ENCODE measurements around the gene CHST11.

The CHST11 gene

GRCh38 chr12:104456950-104457745 is 400 bp downstream of the CHST11 start:
- in situ Hi-C loops (cut with HindIII; ENCODE audit: low sequenced_read_pairs), result no loop called here
- TF ChIP-seq, protein P1, sequence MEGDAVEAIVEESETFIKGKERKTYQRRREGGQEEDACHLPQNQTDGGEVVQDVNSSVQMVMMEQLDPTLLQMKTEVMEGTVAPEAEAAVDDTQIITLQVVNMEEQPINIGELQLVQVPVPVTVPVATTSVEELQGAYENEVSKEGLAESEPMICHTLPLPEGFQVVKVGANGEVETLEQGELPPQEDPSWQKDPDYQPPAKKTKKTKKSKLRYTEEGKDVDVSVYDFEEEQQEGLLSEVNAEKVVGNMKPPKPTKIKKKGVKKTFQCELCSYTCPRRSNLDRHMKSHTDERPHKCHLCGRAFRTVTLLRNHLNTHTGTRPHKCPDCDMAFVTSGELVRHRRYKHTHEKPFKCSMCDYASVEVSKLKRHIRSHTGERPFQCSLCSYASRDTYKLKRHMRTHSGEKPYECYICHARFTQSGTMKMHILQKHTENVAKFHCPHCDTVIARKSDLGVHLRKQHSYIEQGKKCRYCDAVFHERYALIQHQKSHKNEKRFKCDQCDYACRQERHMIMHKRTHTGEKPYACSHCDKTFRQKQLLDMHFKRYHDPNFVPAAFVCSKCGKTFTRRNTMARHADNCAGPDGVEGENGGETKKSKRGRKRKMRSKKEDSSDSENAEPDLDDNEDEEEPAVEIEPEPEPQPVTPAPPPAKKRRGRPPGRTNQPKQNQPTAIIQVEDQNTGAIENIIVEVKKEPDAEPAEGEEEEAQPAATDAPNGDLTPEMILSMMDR (IDR thresholded peaks at IDR 0.05; ENCODE audit: low read depth, low read length), result peak; percentile 57
- peak; percentile 86 for DNase-seq (ENCODE audit: low read depth, low spot score)
- H3K4me3 ChIP-seq (ENCODE audit: low read depth, low read length), result peak overlapping the region; percentile 91

DNA sequence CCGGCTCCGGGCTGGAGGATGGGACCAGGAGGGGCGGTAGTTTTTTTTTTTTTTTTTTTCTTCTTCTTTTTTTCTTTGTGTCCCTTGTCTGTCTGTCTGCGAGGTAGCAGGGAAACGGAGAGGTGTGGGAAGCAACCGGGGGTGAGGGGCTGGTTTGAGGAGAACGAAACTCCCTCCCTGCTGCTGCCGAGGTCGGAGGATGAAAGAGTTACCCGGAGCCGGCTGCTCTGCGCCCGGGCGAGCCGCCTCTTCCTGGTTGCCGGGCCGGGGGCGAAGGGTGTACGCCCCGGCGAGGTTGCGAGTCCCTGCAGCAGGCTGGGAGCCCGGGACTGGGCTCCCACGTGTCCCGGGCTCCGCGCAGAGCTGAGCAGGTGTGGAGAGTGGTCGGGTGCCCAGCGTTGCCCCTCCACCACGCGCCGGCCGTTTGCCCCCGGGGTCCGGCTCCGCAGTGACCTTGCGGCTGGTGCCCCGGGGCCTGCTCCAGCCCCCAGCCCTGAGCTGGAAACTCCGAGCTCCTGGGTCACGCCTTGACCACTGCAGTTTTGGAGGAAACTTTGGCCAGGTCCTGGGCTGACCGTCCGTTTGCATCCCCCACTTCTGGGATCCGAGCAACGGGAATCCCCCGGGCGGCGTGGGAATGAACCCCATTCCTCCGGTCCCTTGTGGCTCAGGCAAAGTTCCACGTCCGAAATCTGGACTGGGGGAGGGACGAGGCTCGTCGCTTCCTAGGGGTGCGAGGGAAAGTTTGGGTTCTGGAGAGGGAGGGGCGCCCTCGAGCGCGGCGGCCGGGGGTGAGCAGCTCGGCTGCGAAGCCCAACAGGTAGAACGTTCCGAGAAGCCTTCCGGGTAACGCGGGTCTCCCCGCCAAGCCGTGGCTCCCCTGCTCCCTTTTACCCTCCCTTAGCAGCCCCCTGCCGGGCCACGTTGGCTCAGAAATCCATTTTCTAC is 1.3 kb downstream of the CHST11 start:
- peak overlapping the region; percentile 91 for H3K4me3 ChIP-seq (ENCODE audit: low read depth, low read length)
- TF ChIP-seq, protein P1 (IDR thresholded peaks at IDR 0.05; ENCODE audit: low read depth, low read length), result no peak
- in situ Hi-C loops (cut with HindIII; ENCODE audit: low sequenced_read_pairs), result no loop called here
- no peak for DNase-seq (ENCODE audit: low read depth, low spot score)

GRCh38 chr12:104458694-104459367 is 2.1 kb downstream of the CHST11 start:
- DNase-seq (ENCODE audit: low read depth, low spot score), result peak; percentile 36
- TF ChIP-seq, protein P1 (IDR thresholded peaks at IDR 0.05; ENCODE audit: low read depth, low read length), result no peak
- peak overlapping the region; percentile 91 for H3K4me3 ChIP-seq (ENCODE audit: low read depth, low read length)
- in situ Hi-C loops (cut with HindIII; ENCODE audit: low sequenced_read_pairs), result no loop called here

GRCh38 chr12:104459368-104459909 is 2.7 kb downstream of the CHST11 start:
- peak; percentile 26 for DNase-seq (ENCODE audit: low read depth, low spot score)

GRCh38 chr12:104460041-104460719 is 3.4 kb downstream of the CHST11 start:
- no peak for DNase-seq (ENCODE audit: low read depth, low spot score)
- TF ChIP-seq, protein P1 (IDR thresholded peaks at IDR 0.05; ENCODE audit: low read depth, low read length), result no peak
- H3K4me3 ChIP-seq (ENCODE audit: low read depth, low read length), result no peak overlapping the region
- in situ Hi-C loops (cut with HindIII; ENCODE audit: low sequenced_read_pairs), result no loop called here

More at GRCh38 chr12:104459368-104459909, 2.7 kb downstream of the CHST11 start:
- in situ Hi-C loops (cut with HindIII; ENCODE audit: low sequenced_read_pairs), result no loop called here
- H3K4me3 ChIP-seq (ENCODE audit: low read depth, low read length), result peak overlapping the region; percentile 91
- TF ChIP-seq, protein P1 (IDR thresholded peaks at IDR 0.05; ENCODE audit: low read depth, low read length), result no peak

Measured in astrocyte of the spinal cord (primary cell).